Muscle layer of duodenum (tissue), 2 donors: ENCODE measurements around the gene CREB5.
"Not testable (repeated sequence)": the region's sequence is repeated elsewhere in the genome, so short reads cannot be mapped to it uniquely, and the experiment has no call there.

ENCODE experiments used
- H3K27ac ChIP-seq: one replicate; pipeline ENCODE4 v1.7.0; 2013; ENCODE audit warnings: mild to moderate bottlenecking, low read length
- H3K27me3 ChIP-seq: one replicate; pipeline ENCODE4 v1.7.0; 2013; ENCODE audit warnings: low read depth, mild to moderate bottlenecking, control low read depth, low read length
- H3K36me3 ChIP-seq, 2 donors: one replicate each; pipeline ENCODE4 v1.7.0; 2013; ENCODE audit warnings: low read length in 2 of 2, control low read depth in 1 of 2, mild to moderate bottlenecking in 1 of 2; ENCODE audit not compliant: insufficient read depth in 2 of 2, control insufficient read depth in 1 of 2
- H3K4me1 ChIP-seq, 2 donors: one replicate each; pipeline ENCODE4 v1.7.0; 2013; ENCODE audit warnings: low read length in 2 of 2, mild to moderate bottlenecking in 2 of 2, control low read depth in 1 of 2, moderate library complexity in 1 of 2; ENCODE audit not compliant: insufficient read depth in 2 of 2, control insufficient read depth in 1 of 2
- H3K4me3 ChIP-seq, 2 donors: one replicate each; pipeline ENCODE4 v1.7.0; 2013; ENCODE audit warnings: low read length in 2 of 2, low read depth in 1 of 2, mild to moderate bottlenecking in 1 of 2
- H3K9me3 ChIP-seq, 2 donors: one replicate each; pipeline ENCODE4 v1.7.0; 2013; ENCODE audit warnings: low read length in 2 of 2, control low read depth in 1 of 2, mild to moderate bottlenecking in 1 of 2; ENCODE audit not compliant: control insufficient read depth in 1 of 2
- donor health status: healthy.

The CREB5 gene

DNA sequence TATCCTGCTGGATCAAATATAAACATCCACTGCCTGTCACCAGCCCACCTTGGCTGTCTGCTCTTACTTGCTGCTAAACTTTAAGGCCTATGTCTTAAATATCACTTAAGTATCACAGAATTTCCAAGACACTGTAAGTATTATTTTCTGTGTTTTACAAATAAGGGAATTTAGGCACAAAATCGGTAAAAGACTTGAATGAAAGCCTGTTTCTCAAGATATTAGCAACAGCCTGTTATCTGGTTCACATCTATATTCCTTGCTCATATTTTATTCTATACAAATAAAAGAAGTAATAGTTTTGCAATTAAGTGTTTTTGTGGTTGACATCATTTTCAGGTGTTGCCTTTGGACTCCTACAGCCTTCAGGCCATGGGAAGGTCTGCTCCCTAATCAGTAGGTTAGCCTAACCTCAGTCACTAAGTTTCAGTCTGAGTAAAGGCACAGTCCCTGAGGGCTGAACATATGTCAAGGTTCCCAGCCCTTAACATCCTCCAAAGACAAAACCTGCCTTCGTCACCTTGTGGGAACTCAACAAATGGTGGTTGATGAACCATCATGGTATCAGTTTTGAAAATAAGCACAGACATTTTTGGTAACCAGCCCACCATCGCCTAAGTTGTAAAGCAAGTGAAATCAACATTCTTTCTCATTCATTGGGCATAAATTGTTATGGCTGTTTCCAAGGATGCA lies 127.1 kb downstream of the CREB5 start:
- no peaks in the 10 kb centered on the region for H3K27me3 ChIP-seq
- H3K36me3 ChIP-seq = no peaks in the 10 kb centered on the region
- no peak overlapping the region for H3K27ac ChIP-seq
- peaks cover 0 to 1% of the 10 kb centered on the region in 2 donors for H3K4me1 ChIP-seq
- H3K4me3 ChIP-seq = no peak overlapping the region
- H3K9me3 ChIP-seq = no peaks in the 10 kb centered on the region

DNA sequence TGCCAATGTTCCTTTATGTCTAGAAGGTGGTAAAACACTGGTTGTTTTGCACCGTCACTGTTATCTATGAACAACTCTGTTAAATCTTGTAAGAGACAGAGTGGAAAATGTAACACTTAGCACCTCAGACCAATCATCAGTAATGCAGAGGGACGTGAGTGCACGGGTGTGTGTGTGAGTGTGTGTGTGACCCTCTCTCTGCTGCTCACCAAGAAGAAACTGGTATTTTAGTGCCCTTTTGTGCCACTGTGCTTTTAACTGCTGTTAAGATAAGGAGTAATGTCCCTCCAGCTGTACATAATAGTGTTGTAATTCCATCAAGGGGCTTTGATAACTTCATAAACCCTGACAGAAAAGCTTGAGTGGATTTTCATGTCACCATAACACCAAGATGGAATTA lies 130.1 kb downstream of the CREB5 start:
- peaks cover 5 to 6% of the 10 kb centered on the region in 2 donors for H3K9me3 ChIP-seq
- no peaks in the 10 kb centered on the region for H3K36me3 ChIP-seq
- no peaks in the 10 kb centered on the region for H3K4me1 ChIP-seq
- H3K27ac ChIP-seq = no peak overlapping the region
- H3K27me3 ChIP-seq = no peaks in the 10 kb centered on the region
- no peak overlapping the region for H3K4me3 ChIP-seq

DNA sequence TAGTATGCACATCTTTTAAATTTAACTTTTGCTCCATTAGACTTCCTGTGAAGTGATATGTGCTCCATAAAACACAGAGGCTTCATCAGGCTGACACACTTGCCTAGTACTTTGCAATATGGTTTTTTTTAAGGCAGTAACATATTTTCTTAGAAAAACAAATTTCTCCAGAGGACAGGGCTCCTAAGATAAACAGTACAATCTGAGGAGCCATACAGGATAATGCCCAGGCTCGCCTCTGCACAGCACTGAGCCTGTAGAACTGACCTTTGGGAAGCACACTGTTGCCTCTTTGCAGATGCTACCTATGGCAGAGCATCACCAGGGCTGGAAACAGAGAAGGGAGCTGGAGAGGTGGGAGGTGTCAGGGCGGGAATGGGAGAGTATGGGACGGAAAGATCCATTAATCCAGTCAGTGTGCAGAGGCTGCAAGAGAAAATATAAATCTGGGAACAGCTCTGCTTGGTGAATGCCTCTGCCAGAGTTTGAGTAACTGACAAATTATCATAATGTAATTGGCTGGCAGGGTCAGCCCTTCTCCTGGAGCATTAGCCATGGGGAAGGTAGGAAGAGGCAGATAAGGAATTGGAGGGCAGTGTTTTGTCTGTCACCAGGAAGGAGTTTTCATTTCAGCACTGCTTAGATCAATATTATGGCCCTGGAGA lies 132.3 kb downstream of the CREB5 start:
- H3K27me3 ChIP-seq = no peaks in the 10 kb centered on the region
- no peak overlapping the region for H3K27ac ChIP-seq
- peaks cover 5 to 6% of the 10 kb centered on the region in 2 donors for H3K9me3 ChIP-seq
- H3K4me3 ChIP-seq = no peak overlapping the region
- H3K4me1 ChIP-seq = no peaks in the 10 kb centered on the region
- H3K36me3 ChIP-seq = no peaks in the 10 kb centered on the region

DNA sequence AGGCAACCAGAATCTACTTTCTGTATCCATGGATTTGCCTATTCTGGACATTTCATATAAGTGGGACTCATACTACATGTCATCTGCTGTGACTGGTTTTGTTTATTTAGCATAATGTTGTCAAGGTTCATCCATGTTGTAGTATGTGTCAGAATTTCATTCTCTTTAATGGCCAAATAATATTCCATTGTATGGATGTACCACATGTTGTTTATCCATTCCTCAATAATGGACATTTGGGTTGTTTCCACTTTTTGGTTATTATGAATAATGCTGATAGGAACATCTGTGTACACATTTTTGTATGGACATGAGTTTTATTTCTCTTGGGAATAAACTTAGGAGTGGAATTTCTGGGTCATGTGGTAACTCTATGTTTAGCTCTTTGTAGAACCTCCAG lies 133.7 kb downstream of the CREB5 start:
- Histone ChIP-seq H3K4me1 (no peaks in the 10 kb centered on the region), H3K9me3 (peaks cover 5 to 6% of the 10 kb centered on the region in 2 donors), H3K27me3 (no peaks in the 10 kb centered on the region), H3K27ac (no peak overlapping the region), H3K36me3 (no peaks in the 10 kb centered on the region), H3K4me3 (no peak overlapping the region)

DNA sequence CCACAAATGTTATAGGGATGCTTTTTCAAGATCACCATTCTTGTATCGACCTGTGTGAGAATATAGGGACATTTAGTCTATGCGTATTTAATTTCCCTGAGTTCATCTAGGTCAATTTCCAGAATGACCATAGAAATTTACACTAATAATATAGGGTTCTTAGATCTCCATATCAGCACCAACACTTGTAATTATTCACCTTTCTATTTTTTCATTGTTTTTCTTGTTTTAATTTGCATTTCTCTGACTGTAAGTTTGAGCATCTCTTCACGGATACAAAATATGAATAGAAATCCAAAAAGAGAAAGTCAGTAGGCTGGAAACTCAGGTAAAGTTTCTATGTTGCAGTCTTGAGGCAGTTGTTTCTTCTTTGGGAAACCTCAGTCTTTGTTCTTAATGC lies 134.8 kb downstream of the CREB5 start:
- Histone ChIP-seq H3K27ac (no peak overlapping the region), H3K27me3 (no peaks in the 10 kb centered on the region), H3K4me1 (peaks cover 0 to 4% of the 10 kb centered on the region in 2 donors), H3K36me3 (no peaks in the 10 kb centered on the region), H3K4me3 (no peak overlapping the region), H3K9me3 (peaks cover 5 to 6% of the 10 kb centered on the region in 2 donors)

DNA sequence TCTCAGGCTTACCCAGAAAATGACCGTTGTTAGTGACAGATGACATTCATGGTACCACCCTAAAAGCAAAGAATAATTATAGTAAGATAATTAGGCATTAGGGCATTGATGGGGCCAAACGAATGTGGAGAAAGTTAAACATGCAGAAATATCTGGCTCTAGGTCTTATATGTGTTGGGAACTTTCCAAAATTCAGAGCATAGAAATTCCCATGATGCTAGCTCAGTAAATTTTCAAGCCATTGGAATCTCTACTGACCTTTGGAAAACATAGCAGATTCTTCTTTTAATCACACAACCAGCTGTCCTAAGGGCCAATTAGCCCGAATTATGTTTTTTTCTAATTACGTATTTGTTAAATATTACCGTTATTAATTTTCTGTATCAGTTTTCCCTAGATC lies 136.1 kb downstream of the CREB5 start:
- H3K36me3 ChIP-seq = no peaks in the 10 kb centered on the region

DNA sequence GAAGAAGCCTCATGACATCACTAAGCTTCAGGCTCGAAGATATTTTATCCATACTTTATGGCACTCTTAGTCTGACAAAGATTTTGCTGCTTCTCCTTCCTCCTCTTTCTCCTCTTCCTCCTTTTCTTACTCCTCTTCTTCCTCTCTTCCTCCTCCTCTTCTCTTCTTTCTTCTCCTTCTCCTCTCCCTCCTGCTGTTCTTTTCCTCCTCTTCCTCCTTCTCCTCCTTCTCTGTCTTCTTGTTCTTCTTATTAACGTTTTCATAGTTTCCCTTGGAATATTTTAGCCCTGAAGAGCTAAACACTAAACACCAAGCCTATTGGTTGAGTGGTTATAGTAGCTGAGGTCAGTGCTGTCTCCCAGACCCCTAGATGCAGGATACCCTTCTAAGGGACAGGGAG lies 137.7 kb downstream of the CREB5 start:
- Histone ChIP-seq H3K9me3 (peaks cover 5 to 6% of the 10 kb centered on the region in 2 donors), H3K4me1 (peaks cover 0 to 4% of the 10 kb centered on the region in 2 donors), H3K27me3 (no peaks in the 10 kb centered on the region), H3K27ac (no peak overlapping the region), H3K4me3 (no peak overlapping the region), H3K36me3 (no peaks in the 10 kb centered on the region)

More for the DNA sequence above, 136.1 kb downstream of the CREB5 start:
- no peak overlapping the region for H3K27ac ChIP-seq
- H3K27me3 ChIP-seq = no peaks in the 10 kb centered on the region
- no peak overlapping the region for H3K4me3 ChIP-seq
- H3K4me1 ChIP-seq = peaks cover 0 to 4% of the 10 kb centered on the region in 2 donors
- peaks cover 5 to 6% of the 10 kb centered on the region in 2 donors for H3K9me3 ChIP-seq

GRCh38 chr7:28550580-28551186 lies 138.4 kb downstream of the CREB5 start:
- Histone ChIP-seq H3K36me3 (no peaks in the 10 kb centered on the region), H3K27me3 (no peaks in the 10 kb centered on the region), H3K9me3 (peaks cover 5% of the 10 kb centered on the region in 2 donors), H3K4me3 (no peak overlapping the region), H3K27ac (no peak overlapping the region), H3K4me1 (peaks cover 0 to 4% of the 10 kb centered on the region in 2 donors)

DNA sequence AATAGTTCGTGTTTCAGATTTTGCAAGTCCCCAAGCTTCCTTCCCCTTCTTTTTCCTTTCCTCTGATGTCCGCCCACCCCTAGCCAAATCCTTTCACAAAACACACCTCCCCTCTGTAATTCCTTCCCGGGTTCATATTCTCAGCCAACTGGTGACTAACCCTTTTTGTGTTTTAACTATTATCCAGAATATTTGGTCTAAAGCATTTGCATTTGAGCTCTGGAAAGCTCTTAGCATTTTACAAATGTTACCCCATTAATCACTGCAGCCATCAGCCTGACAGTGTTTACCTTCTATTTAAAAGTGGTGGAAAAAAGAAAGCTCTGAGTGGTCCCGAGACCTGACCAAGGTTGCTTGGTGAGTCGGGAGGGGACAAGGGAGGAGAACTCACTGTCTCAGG lies 139.0 kb downstream of the CREB5 start:
- no peak overlapping the region for H3K27ac ChIP-seq
- H3K27me3 ChIP-seq = no peaks in the 10 kb centered on the region
- no peak overlapping the region for H3K4me3 ChIP-seq
- H3K4me1 ChIP-seq = peaks cover 0 to 4% of the 10 kb centered on the region in 2 donors
- peaks cover 0 to 2% of the 10 kb centered on the region in 2 donors for H3K9me3 ChIP-seq
- H3K36me3 ChIP-seq = no peaks in the 10 kb centered on the region

DNA sequence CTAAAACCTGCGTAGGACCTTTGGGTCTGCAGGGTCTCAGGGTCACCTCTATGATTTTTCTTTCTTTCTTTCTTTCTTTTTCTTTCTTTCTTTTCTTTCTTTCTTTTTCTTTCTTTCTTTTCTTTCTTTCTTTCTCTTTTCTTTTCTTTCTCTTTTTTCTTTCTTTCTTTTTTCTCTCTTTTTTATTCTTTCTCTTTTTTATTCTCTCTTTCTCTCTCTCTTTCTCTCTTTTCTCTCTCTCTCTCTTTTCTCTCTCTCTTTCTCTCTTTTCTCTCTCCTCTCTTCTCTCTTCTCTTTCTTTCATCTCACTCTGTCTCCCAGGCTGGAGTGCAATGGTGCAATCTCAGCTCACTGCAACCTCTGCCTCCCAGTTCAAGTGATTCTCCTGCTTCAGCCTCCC lies 139.4 kb downstream of the CREB5 start:
- not testable (repeated sequence) for H3K4me1 ChIP-seq, H3K9me3 ChIP-seq, H3K27ac ChIP-seq, H3K27me3 ChIP-seq, H3K36me3 ChIP-seq, H3K4me3 ChIP-seq

GRCh38 chr7:28554802-28555471 lies 142.6 kb downstream of the CREB5 start:
- no peak overlapping the region for H3K4me3 ChIP-seq
- peaks cover 0 to 4% of the 10 kb centered on the region in 2 donors for H3K4me1 ChIP-seq
- H3K9me3 ChIP-seq = no peaks in the 10 kb centered on the region
- H3K27ac ChIP-seq = no peak overlapping the region
- H3K36me3 ChIP-seq = no peaks in the 10 kb centered on the region
- H3K27me3 ChIP-seq = no peaks in the 10 kb centered on the region
